GM18502 (cell line): Measurements from ENCODE around the gene OTULIN.
A peak's percentile ranks its signal among the peaks of the same experiment; 100 is the strongest.

Experiments
- ATAC-seq: cut with Tn5 transposase; IDR thresholded peaks from one replicate; pipeline ENCODE4 v1.9.1; 2021; ENCODE audit warnings: mild to moderate bottlenecking; ENCODE audit not compliant: unreplicated experiment, poor library complexity

OTULIN gene

GRCh38 chr5:14737291-14737690 lies 72.8 kb downstream of the OTULIN start:
- no peak for ATAC-seq

GRCh38 chr5:14738050-14738449 lies 73.5 kb downstream of the OTULIN start:
- no peak for ATAC-seq

DNA sequence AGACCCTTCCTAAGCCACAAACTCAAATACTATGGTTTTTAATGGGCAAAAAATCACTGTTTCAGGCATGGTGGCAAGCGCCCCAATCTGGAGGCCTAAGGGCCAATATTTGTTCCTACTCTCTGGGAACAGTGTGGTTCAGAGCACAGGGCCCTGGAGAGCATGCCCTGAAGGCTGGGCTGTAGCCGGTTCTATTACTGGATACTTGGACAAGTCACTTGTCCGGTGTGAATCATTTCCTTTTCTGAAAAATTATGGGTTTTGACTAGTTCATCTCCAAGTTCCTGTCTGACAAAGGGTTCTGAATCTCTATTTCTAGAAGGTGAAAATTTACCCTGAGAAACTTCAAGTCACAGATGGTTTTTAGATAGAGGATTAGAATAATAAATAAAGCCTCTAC lies 75.0 kb downstream of the OTULIN start:
- no peak for ATAC-seq

GRCh38 chr5:14739981-14740380 lies 75.5 kb downstream of the OTULIN start:
- no peak for ATAC-seq

- ATAC-seq: no peak
Observed at GRCh38 chr5:14741131-14741530, 76.6 kb downstream of the OTULIN start.

DNA sequence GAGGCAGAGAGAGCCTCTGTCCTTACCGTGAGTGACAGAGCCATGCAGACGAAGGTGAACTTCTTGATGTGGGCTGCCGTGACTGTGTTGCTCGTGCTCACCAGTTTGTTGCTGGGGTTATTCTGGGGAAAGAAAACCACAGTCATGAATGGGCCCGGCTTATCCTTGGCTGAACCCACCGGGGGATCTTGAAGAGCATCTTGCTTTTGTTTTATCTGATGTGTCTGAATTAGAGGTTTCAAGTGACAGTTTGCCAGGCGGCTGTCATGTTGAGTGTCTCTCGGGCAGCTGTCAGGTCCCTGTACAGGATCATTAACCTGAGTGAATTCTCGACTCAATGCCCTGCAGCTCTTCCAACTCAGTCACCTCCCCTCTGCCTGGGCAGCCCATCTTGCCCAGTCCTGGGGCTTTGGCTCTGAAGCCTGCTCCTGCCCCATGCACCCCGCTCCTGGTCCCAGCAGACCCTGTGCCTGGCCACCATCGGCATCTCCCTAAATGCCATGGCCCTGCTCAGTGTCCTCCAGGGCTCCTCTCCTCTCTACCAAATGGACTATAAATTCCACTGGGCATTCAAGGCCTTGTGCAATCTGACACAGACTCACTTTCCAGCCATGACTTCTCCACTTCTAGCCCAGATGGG lies 77.4 kb downstream of the OTULIN start:
- no peak for ATAC-seq

GRCh38 chr5:14742498-14742897 lies 78.0 kb downstream of the OTULIN start:
- ATAC-seq: no peak

DNA sequence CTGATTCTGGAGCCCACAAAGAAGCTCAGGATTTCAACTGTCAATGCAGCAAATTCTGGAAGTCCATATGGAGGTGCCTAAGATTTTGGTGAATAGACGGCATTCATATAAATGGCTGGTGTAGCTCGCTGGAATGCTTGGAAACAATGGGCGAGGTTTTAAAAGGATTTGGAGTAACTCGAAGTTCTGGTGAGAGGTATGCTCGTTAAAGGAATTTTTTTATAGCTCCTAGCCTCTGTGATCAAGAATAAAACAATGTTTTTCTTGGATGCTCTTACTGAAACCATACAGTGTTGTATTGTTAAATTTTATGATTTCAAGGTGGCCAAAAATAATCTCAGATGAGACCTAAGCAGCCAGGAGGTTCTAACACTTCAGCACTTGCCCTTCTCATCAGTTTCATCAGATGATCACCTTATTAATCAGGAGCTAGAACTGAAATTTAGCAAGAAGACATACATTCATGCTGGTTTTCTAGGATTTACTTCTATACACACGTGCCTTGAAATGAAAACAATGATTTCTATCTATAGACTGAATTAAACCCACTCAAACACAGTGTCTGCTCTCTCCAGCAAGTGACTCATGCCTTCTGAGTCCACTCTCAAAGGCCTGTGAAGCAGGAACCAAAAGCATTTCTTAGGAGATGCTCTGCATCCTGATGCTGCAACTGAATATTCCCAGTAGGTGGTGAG lies 79.2 kb downstream of the OTULIN start:
- ATAC-seq: peak; percentile 24

GRCh38 chr5:14744296-14745187 lies 80.0 kb downstream of the OTULIN start:
- peak; percentile 70 for ATAC-seq

DNA sequence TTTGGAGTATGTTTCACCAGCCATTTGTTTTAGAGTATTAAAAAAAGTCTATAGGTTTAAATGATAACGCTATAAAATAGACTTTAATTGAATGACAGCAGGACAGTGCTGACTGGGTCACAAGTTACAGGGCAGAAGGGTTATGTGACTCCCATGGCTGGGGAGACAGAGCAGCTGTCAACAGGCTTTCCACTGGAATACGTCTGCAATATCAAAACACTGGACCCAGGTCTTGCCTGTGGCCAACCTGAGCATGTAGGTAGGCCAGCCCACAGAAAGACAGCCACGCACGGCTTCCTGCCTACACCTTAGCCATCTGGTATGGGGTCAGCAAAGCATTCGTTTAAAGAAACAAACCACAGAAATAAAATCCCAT lies 80.7 kb downstream of the OTULIN start:
- no peak for ATAC-seq

DNA sequence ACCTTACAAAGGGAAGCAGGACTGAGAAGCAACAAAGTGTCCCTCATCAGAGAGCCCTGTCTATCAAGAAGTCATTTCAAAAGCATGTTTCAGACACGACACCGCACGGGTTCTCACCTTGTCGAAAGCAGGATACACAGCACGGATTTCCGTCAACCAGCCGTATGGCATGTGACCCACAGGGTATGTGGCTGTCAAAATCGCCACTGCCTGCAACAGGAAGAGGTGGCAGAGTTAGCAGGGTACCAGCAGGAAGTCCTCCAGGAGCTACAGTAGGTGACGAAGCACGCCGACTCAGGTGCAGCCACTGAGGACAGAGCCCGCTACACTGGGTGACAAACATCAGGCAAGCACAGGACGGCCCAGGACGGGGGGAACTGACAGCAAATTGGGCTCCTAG lies 81.2 kb downstream of the OTULIN start:
- no peak for ATAC-seq

- no peak for ATAC-seq
Observed at GRCh38 chr5:14748180-14748900, 83.8 kb downstream of the OTULIN start.
